OCI-LY7 (cell line): ENCODE data around the gene ZBTB49. TPM values are rescaled to one million over a fixed set of nuclear protein-coding genes. Genes with fewer than 3 reads are reported as not detected.

ENCODE experiments used
- BruUV-seq: library from RNA; stranded (reverse); fragments of 400-500 nt; replicated peaks from 2 replicates; lab custom pipeline; 2021; lab: Mats Ljungman, UMichigan
- CTCF ChIA-PET: fragments of 300-600 bp; sonication (Branson Sonifier 250); formaldehyde crosslinking; loops from one replicate; lab custom pipeline; 2022; ENCODE audit warnings: antibody characterized with exemption; ENCODE audit not compliant: unreplicated experiment; lab: Charles Lee
- POLR2A ChIA-PET: fragments of 300-600 bp; sonication (Branson Sonifier 250); formaldehyde crosslinking; loops from one replicate; lab custom pipeline; 2022; ENCODE audit warnings: antibody characterized with exemption; lab: Charles Lee
- DNase-seq: peaks from one replicate; pipeline ENCODE4 v3.0.0-alpha.2; 2015; ENCODE audit warnings: low spot score
- H2AFZ ChIP-seq: fragments of 200-600 bp; sonication (generic), shearing (Covaris generic); 2 replicates; pipeline ENCODE4 v1.6.1; 2014; ENCODE audit warnings: mild to moderate bottlenecking, antibody characterized with exemption, low read length, moderate library complexity
- H3K27ac ChIP-seq: fragments of 200-600 bp; sonication (generic); 2 replicates; pipeline ENCODE4 v1.5.1; 2014; ENCODE audit warnings: mixed run types, low read depth, mild to moderate bottlenecking, moderate library complexity, low read length, inconsistent platforms; ENCODE audit not compliant: poor library complexity, severe bottlenecking
- H3K36me3 ChIP-seq: fragments of 200-600 bp; sonication (generic); 2 replicates; pipeline ENCODE4 v1.6.1; 2014; ENCODE audit warnings: mild to moderate bottlenecking, antibody characterized with exemption, low read length, moderate library complexity, mixed read lengths; ENCODE audit not compliant: insufficient read depth
- H3K4me1 ChIP-seq: fragments of 200-600 bp; sonication (generic); 2 replicates; pipeline ENCODE4 v1.5.1; 2014; ENCODE audit warnings: mild to moderate bottlenecking, low read length; ENCODE audit not compliant: insufficient read depth, poor library complexity, severe bottlenecking
- H3K4me2 ChIP-seq: fragments of 200-600 bp; sonication (generic); 2 replicates; pipeline ENCODE4 v1.6.1; 2014; ENCODE audit warnings: mild to moderate bottlenecking, low read length
- H3K4me3 ChIP-seq: fragments of 200-600 bp; sonication (generic); 2 replicates; pipeline ENCODE4 v1.5.1; 2014; ENCODE audit warnings: mild to moderate bottlenecking, low read depth, low read length; ENCODE audit not compliant: poor library complexity, severe bottlenecking
- H3K79me2 ChIP-seq: fragments of 200-600 bp; sonication (generic); 2 replicates; pipeline ENCODE4 v1.6.1; 2016; ENCODE audit warnings: low read depth, mild to moderate bottlenecking, low read length, moderate library complexity, mixed read lengths; ENCODE audit not compliant: insufficient read depth
- H3K9me2 ChIP-seq: fragments of 200-600 bp; sonication (generic); 2 replicates; pipeline ENCODE4 v1.6.1; 2016; ENCODE audit warnings: mild to moderate bottlenecking, low read length, mixed read lengths; ENCODE audit not compliant: insufficient read depth
- H3K9me3 ChIP-seq: fragments of 200-600 bp; sonication (generic); 2 replicates; pipeline ENCODE4 v1.6.1; 2014; ENCODE audit warnings: mild to moderate bottlenecking, mixed run types, low read length, mixed read lengths
- H4K20me1 ChIP-seq: fragments of 200-600 bp; sonication (generic); 2 replicates; pipeline ENCODE4 v1.6.1; 2014; ENCODE audit warnings: mild to moderate bottlenecking, antibody characterized with exemption, low read length, moderate library complexity, mixed read lengths; ENCODE audit not compliant: insufficient read depth
- CTCF ChIP-seq: fragments of 200-600 bp; sonication (generic); conservative IDR thresholded peaks from 2 replicates; pipeline ENCODE4 v1.5.1; 2014; ENCODE audit warnings: mild to moderate bottlenecking, antibody characterized with exemption, low read length, moderate library complexity, mixed read lengths
- EZH2phosphoT487 ChIP-seq: fragments of 200-600 bp; sonication (generic); IDR thresholded peaks from 2 replicates; pipeline ENCODE4 v1.6.1; 2018; ENCODE audit warnings: low read depth, borderline replicate concordance, mild to moderate bottlenecking, mixed run types, antibody characterized with exemption, low read length, moderate library complexity, mixed read lengths
- intact Hi-C: fragments of 100-400 bp; cut with micrococcal nuclease; formaldehyde crosslinking; loops from one replicate; pipeline ENCODE4 v1.10.0; 2022; ENCODE audit not compliant: unreplicated experiment
- total RNA-seq, 2 experiments: library from RNA; depleted of rRNA in 1 of 2; stranded (reverse); fragments of >200 nt in 1 of 2; shearing (Covaris generic) in 1 of 2; gene quantifications; 2 replicates each; pipeline ENCODE4 v1.2.3, GENCODE V29; 2014 to 2022

The ZBTB49 gene
- total RNA-seq, 2 experiments from 2014 or later, result 6.5 to 8.7 TPM

GRCh38 chr4:4327652-4328121 is 37.6 kb downstream of the ZBTB49 start:
- BruUV-seq, result no TSS peak
- DNase-seq, result no peak
- no peak overlapping the region for H2AFZ ChIP-seq
- H3K9me3 ChIP-seq, result no peaks in the 10 kb centered on the region
- H3K27ac ChIP-seq, result no peak overlapping the region
- no peaks in the 10 kb centered on the region for H3K79me2 ChIP-seq
- intact Hi-C loops, result no loop called here
- no peaks in the 10 kb centered on the region for H4K20me1 ChIP-seq
- ChIA-PET CTCF (no interaction called here), POLR2A (no interaction called here)
- no peaks in the 10 kb centered on the region for H3K4me1 ChIP-seq
- no peaks in the 10 kb centered on the region for H3K36me3 ChIP-seq
- no peaks in the 10 kb centered on the region for H3K9me2 ChIP-seq
- H3K4me2 ChIP-seq, result no peak overlapping the region
- TF ChIP-seq CTCF (peak; percentile 58), EZH2phosphoT487 (no peak)
- no peak overlapping the region for H3K4me3 ChIP-seq

DNA sequence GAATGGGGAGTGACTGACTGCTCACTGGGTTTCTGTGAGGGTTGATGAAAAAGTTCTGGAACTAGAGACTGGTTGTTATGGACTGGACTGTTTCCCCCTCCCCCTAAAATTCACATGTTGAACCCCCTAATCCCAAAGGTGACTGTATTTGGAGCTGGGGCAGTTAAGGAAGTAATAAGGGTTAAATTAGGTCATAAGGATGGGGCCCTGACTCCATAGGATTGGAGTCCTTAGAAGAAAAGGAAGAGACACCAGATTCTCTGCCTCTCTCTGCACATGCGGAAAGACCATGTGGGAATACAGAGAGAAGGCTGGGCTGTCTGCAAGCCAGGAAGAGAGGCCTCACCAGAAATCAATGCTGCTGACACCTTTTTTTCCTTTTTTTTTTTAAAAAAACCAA is 38.2 kb downstream of the ZBTB49 start:
- intact Hi-C loops, result no loop called here
- Histone ChIP-seq H2AFZ (no peak overlapping the region), H3K4me1 (no peaks in the 10 kb centered on the region), H3K4me3 (no peak overlapping the region), H3K79me2 (no peaks in the 10 kb centered on the region), H3K36me3 (no peaks in the 10 kb centered on the region), H3K4me2 (no peak overlapping the region), H4K20me1 (no peaks in the 10 kb centered on the region), H3K9me2 (no peaks in the 10 kb centered on the region), H3K27ac (no peak overlapping the region), H3K9me3 (no peaks in the 10 kb centered on the region)
- TF ChIP-seq EZH2phosphoT487 (no peak), CTCF (no peak)
- no peak for DNase-seq
- BruUV-seq, result no TSS peak
- ChIA-PET CTCF (no interaction called here), POLR2A (interaction anchor here (0.6 kb wide), 1 partner anchor 54 kb away, joined by 3 read pairs; no protein-coding TSS in a partner anchor)

DNA sequence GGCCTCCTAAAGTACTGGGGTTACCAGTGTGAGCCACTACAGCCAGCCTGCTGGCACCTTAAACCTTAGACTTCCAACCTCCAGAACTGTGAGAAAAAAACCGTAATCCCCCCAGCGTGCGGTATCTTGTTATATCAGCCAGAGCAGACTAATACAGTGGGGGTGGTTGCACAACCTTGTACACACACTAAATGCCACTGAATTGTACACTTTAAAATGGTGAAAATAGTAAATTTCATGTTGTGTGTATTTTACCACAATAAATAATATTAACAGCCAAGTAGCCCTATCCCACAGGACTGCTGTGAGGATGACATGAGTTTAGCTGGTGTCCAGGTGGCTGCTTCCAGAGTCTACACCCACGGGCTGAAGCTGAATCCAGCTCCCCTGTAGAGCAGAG is 38.8 kb downstream of the ZBTB49 start:
- H3K4me1 ChIP-seq, result no peaks in the 10 kb centered on the region
- CTCF ChIA-PET, result interaction anchor here (0.8 kb wide), 1 partner anchor 20 kb away, joined by 3 read pairs; no protein-coding TSS in a partner anchor
- no peak overlapping the region for H2AFZ ChIP-seq
- no peak for TF ChIP-seq CTCF
- no peaks in the 10 kb centered on the region for H4K20me1 ChIP-seq
- H3K27ac ChIP-seq, result no peak overlapping the region
- intact Hi-C loops, result no loop called here
- H3K9me3 ChIP-seq, result no peaks in the 10 kb centered on the region
- no peaks in the 10 kb centered on the region for H3K79me2 ChIP-seq
- BruUV-seq, result no TSS peak
- H3K4me2 ChIP-seq, result no peak overlapping the region
- no peak overlapping the region for H3K4me3 ChIP-seq
- no peaks in the 10 kb centered on the region for H3K36me3 ChIP-seq
- POLR2A ChIA-PET, result interaction anchor here (0.6 to 0.8 kb wide), 2 partner anchors 31 to 53 kb away, joined by 3 read pairs; no protein-coding TSS in a partner anchor
- no peak for DNase-seq
- no peaks in the 10 kb centered on the region for H3K9me2 ChIP-seq
